Suprapubic skin (tissue), 4 donors: ENCODE data around the gene LAMC3. TPM values are rescaled to one million over a fixed set of nuclear protein-coding genes. Genes with fewer than 3 reads are reported as not detected.

ENCODE experiments used
- DNase-seq, 2 donors: peaks; one replicate each; pipeline ENCODE4 v3.0.0-alpha.2; 2019; ENCODE audit warnings: low spot score in 2 of 2
- H3K27ac ChIP-seq: fragments of 200-600 bp; sonication (generic); one replicate; pipeline ENCODE4 v1.5.1; 2019
- H3K27me3 ChIP-seq: fragments of 200-600 bp; sonication (generic); one replicate; pipeline ENCODE4 v1.5.1; 2019
- H3K36me3 ChIP-seq: fragments of 200-600 bp; sonication (generic); one replicate; pipeline ENCODE4 v1.5.1; 2019
- H3K4me1 ChIP-seq: fragments of 200-600 bp; sonication (generic); one replicate; pipeline ENCODE4 v1.5.1; 2019
- H3K4me3 ChIP-seq: fragments of 200-600 bp; sonication (generic); one replicate; pipeline ENCODE4 v1.5.1; 2019; ENCODE audit warnings: mild to moderate bottlenecking
- H3K9me3 ChIP-seq: fragments of 200-600 bp; sonication (generic); one replicate; pipeline ENCODE4 v1.5.1; 2019
- EP300 ChIP-seq: sonication (generic); formaldehyde crosslinking; IDR thresholded peaks from one replicate; pipeline ENCODE4 v1.6.1; 2017; ENCODE audit warnings: antibody characterized with exemption
- POLR2A ChIP-seq, 2 donors: fragments of 450-650 bp; IDR thresholded peaks; one replicate each; pipeline ENCODE4 v1.6.1; 2017; ENCODE audit warnings: antibody characterized with exemption in 2 of 2, mild to moderate bottlenecking in 2 of 2, moderate library complexity in 2 of 2
- POLR2AphosphoS5 ChIP-seq, 3 donors: sonication (generic); formaldehyde crosslinking; IDR thresholded peaks; one replicate each; pipeline ENCODE4 v1.6.1; 2017; ENCODE audit warnings: antibody characterized with exemption in 3 of 3
- whole genome bisulfite sequencing: methylation state at CpG from one replicate; pipeline ENCODE4 v1.1.5; 2018; 5-methylcytosine and 5-hydroxymethylcytosine counted together
- total RNA-seq, 4 donors: library from RNA; depleted of rRNA; stranded (reverse); fragments of >200 nt; gene quantifications; one replicate each; pipeline ENCODE4 v1.1.0, GENCODE V29; 2016
- TF ChIP-seq, protein P1 (sequence below), 2 donors: fragments of 200-600 bp in 1 of 2; fragments of 450-650 bp in 1 of 2; sonication (generic) in 1 of 2; IDR thresholded peaks; one replicate each; pipeline ENCODE4 v1.5.1; 2016 to 2019; ENCODE audit warnings: antibody characterized with exemption in 2 of 2, mild to moderate bottlenecking in 1 of 2, moderate library complexity in 1 of 2

LAMC3 gene
- total RNA-seq, 4 donors from 2014 or later = 4.0 to 16.9 (median 5.2) TPM

- Histone ChIP-seq H3K4me1 (peaks cover 9% of the 10 kb centered on the region), H3K36me3 (no peaks in the 10 kb centered on the region), H3K27me3 (peaks cover 4% of the 10 kb centered on the region), H3K9me3 (no peaks in the 10 kb centered on the region), H3K27ac (no peak overlapping the region), H3K4me3 (no peak overlapping the region)
- 43% methylated on average over 15 of the region's 22 CpGs for WGBS
- no peak for TF ChIP-seq POLR2A (IDR thresholded peaks at IDR 0.05)
- TF ChIP-seq, protein P1, sequence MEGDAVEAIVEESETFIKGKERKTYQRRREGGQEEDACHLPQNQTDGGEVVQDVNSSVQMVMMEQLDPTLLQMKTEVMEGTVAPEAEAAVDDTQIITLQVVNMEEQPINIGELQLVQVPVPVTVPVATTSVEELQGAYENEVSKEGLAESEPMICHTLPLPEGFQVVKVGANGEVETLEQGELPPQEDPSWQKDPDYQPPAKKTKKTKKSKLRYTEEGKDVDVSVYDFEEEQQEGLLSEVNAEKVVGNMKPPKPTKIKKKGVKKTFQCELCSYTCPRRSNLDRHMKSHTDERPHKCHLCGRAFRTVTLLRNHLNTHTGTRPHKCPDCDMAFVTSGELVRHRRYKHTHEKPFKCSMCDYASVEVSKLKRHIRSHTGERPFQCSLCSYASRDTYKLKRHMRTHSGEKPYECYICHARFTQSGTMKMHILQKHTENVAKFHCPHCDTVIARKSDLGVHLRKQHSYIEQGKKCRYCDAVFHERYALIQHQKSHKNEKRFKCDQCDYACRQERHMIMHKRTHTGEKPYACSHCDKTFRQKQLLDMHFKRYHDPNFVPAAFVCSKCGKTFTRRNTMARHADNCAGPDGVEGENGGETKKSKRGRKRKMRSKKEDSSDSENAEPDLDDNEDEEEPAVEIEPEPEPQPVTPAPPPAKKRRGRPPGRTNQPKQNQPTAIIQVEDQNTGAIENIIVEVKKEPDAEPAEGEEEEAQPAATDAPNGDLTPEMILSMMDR (IDR thresholded peaks at IDR 0.05) = no peak
- TF ChIP-seq EP300 = no peak
- TF ChIP-seq POLR2AphosphoS5 (IDR thresholded peaks at IDR 0.05) = no peak
- no peak for DNase-seq
Measured at GRCh38 chr9:130962418-130963316, 46.3 kb upstream of the LAMC3 start.

DNA sequence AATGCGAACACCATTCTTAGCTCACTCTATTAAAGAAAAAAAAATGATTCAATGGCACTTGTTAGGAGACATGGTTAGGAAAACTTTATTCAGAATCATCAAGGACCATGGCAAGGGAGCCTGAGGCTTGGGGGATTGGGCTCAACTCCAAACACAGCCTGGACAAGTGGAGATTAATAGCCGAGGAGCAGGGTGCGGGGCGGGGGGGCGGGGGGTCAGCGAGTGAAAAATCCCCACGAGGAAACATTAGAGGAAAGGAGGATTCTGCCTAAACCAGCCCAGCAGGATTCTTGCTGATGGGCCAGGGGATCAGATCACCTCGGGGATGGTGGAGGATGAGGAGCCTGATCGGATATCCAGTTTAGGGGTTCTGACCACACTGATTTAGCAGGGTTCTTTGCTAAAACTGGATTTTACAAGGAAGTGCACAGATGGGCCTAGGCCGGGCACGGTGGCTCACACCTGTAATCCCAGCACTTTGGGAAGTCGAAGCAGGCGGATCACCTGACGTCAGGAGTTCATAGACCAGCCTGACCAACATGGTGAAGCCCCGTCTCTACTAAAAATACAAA, 45.6 kb upstream of the LAMC3 start:
- no peak overlapping the region for H3K4me3 ChIP-seq
- H3K4me1 ChIP-seq = peaks cover 9% of the 10 kb centered on the region
- WGBS = 68% methylated on average over 15 of the region's 15 CpGs
- no peak overlapping the region for H3K27ac ChIP-seq
- H3K27me3 ChIP-seq = peaks cover 4% of the 10 kb centered on the region
- H3K9me3 ChIP-seq = no peaks in the 10 kb centered on the region
- TF ChIP-seq POLR2A (IDR thresholded peaks at IDR 0.05) (no peak), POLR2AphosphoS5 (IDR thresholded peaks at IDR 0.05) (no peak)
- TF ChIP-seq, protein P1 (IDR thresholded peaks at IDR 0.05) = no peak
- no peaks in the 10 kb centered on the region for H3K36me3 ChIP-seq
- DNase-seq = no peak

DNA sequence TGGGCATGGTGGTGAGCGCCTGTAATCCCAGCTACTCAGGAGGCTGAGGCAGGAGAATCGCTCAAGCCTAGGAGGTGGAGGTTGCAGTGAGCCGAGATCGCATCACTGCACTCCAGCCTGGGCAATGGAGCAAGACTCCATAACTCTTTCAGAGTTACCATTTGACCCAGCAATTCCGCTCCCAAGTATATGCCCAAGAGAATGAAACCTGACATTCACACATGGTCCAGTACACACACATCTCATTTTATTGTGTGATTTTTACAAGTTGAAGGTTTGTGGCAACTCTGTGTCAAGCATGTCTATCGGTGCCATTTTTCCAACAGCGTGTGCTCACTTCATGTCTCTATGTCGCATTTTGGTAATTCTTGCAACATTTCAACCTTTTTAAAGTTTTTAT, 45.1 kb upstream of the LAMC3 start:
- H3K4me1 ChIP-seq = peaks cover 9% of the 10 kb centered on the region
- WGBS = 97% methylated on average over 8 of the region's 8 CpGs

DNA sequence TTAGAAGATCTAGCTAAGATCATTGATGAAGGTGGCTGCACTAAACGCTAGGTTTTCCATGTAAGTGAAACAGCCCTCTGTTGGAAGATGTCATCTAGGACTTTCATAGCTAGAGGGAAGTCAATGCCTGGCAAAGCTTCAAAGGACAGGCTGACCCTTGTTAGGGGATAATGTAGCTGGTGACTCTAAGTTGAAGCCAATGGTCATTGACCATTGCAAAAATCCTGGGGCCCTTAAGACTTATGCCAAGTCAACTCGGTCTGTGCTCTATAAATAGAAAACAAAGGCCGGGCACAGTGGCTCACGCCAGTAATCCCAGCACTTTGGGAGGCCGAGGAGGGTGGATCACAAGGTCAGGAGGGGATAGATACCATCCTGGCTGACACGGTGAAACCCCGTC, 43.3 kb upstream of the LAMC3 start:
- 84% methylated on average over 7 of the region's 7 CpGs for WGBS
- Histone ChIP-seq H3K9me3 (no peaks in the 10 kb centered on the region), H3K36me3 (no peaks in the 10 kb centered on the region), H3K4me1 (peaks cover 9% of the 10 kb centered on the region), H3K4me3 (no peak overlapping the region), H3K27ac (no peak overlapping the region), H3K27me3 (peaks cover 4% of the 10 kb centered on the region)
- TF ChIP-seq POLR2AphosphoS5 (IDR thresholded peaks at IDR 0.05) (no peak), EP300 (no peak), POLR2A (IDR thresholded peaks at IDR 0.05) (no peak)
- TF ChIP-seq, protein P1 (IDR thresholded peaks at IDR 0.05) = no peak
- DNase-seq = no peak

More for the DNA sequence above, 45.1 kb upstream of the LAMC3 start:
- Histone ChIP-seq H3K27me3 (peaks cover 4% of the 10 kb centered on the region), H3K36me3 (no peaks in the 10 kb centered on the region), H3K27ac (no peak overlapping the region), H3K9me3 (no peaks in the 10 kb centered on the region), H3K4me3 (no peak overlapping the region)
- TF ChIP-seq POLR2A (IDR thresholded peaks at IDR 0.05) (no peak), EP300 (no peak)
- DNase-seq = no peak

GRCh38 chr9:130970052-130970451, 38.9 kb upstream of the LAMC3 start:
- H3K9me3 ChIP-seq = no peaks in the 10 kb centered on the region
- no peaks in the 10 kb centered on the region for H3K4me1 ChIP-seq
- H3K4me3 ChIP-seq = no peak overlapping the region
- TF ChIP-seq POLR2A (IDR thresholded peaks at IDR 0.05) (no peak), POLR2AphosphoS5 (IDR thresholded peaks at IDR 0.05) (no peak), EP300 (no peak)
- TF ChIP-seq, protein P1 (IDR thresholded peaks at IDR 0.05) = no peak
- no peaks in the 10 kb centered on the region for H3K36me3 ChIP-seq
- no peak overlapping the region for H3K27ac ChIP-seq
- peaks cover 33% of the 10 kb centered on the region for H3K27me3 ChIP-seq
- 65% methylated on average over 12 of the region's 12 CpGs for WGBS
- no peak for DNase-seq
